RCC 7860 (cell line): ENCODE data around the gene HNRNPAB.
"Not testable (repeated sequence)": the region's sequence is repeated elsewhere in the genome, so short reads cannot be mapped to it uniquely, and the experiment has no call there.

Source experiments
- DNase-seq: peaks from one replicate; pipeline ENCODE4 v3.0.0-alpha.2; 2015; ENCODE audit warnings: low spot score
- FAIRE-seq: peaks from 2 replicates; lab custom pipeline; 2012; peaks lifted over from hg19 to GRCh38; lab: Jason Lieb, UNC

The HNRNPAB gene

GRCh38 chr5:178241688-178242231 lies 37.4 kb downstream of the HNRNPAB start:
- no peak for FAIRE-seq
- no peak for DNase-seq

- no peak for DNase-seq
- no peak for FAIRE-seq
Observed at GRCh38 chr5:178242416-178242815, 38.1 kb downstream of the HNRNPAB start.

GRCh38 chr5:178244576-178244975 lies 40.2 kb downstream of the HNRNPAB start:
- DNase-seq: no peak
- FAIRE-seq: no peak

DNA sequence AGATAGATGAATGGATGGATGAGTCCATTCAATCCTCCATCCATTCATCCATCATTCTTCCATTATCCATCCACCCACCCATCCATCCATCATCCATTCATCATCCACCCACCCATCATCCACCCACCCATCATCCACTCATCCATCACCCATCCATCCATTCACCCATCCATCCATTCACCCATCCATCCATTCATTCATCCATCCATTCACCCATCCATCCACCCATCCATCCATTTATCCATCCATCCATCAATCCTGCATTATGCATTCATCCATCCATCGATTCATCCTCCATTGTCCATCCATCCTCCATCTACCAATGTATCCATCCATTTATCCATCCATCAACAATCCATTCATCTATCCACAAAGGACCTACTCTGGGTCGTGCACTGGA lies 41.1 kb downstream of the HNRNPAB start:
- no peak for FAIRE-seq
- no peak for DNase-seq

DNA sequence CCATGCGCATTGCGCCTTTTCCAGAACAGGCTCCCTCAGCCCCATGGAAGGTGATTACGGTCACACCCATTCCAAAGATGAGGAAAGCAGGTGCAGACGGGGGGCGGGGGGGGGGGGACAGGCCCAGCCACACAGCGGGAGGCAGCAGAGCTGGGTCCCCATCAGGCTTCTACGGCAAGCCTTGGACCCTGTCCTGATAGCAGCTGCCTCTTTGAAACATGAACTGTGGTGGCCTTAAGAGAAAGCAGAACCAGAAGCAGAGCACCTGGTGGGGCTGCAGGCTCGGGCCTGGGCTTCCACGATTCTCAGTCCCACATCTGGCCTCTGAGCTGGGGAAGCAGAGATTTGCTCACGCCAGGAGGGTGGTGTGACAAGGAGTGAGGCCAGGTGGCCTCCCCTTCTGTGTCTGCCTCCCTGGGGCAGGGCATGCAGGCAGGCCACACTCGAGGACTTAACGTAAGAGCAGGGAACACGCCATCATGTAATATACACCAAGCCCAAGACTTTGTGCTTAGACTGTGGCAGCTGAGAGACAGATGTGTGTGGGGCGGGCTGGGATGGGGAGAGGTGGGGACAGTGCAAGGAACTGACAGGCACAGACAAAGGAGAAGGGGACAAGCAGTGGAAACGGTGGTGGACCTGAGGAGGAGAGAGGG lies 42.4 kb downstream of the HNRNPAB start:
- FAIRE-seq: no peak
- DNase-seq: no peak

GRCh38 chr5:178247481-178248456 lies 43.4 kb downstream of the HNRNPAB start:
- no peak for FAIRE-seq
- DNase-seq: no peak

- DNase-seq (no peak), FAIRE-seq (no peak)
Observed at GRCh38 chr5:178248750-178249149, 44.4 kb downstream of the HNRNPAB start.

GRCh38 chr5:178249191-178249989 lies 45.1 kb downstream of the HNRNPAB start:
- DNase-seq (no peak), FAIRE-seq (no peak)

DNA sequence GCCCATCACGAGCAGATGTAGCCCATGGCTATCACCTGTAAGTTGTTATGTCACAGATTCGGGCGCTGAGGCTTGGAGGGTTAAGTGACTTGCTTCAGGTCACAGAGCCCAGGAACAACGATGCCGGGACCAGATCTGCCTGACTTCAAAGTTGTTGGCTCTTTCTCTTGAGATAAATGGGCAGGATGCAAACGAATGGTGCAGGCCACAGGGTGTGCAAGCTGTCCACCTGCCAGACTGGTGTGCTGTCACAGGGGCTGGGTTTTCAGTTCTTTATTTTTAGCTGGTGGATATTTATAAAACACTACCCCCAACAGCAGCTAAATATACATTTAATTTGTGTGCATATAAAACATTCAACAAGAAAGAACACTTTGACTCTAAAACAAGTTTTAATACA lies 45.9 kb downstream of the HNRNPAB start:
- DNase-seq (no peak), FAIRE-seq (no peak)

DNA sequence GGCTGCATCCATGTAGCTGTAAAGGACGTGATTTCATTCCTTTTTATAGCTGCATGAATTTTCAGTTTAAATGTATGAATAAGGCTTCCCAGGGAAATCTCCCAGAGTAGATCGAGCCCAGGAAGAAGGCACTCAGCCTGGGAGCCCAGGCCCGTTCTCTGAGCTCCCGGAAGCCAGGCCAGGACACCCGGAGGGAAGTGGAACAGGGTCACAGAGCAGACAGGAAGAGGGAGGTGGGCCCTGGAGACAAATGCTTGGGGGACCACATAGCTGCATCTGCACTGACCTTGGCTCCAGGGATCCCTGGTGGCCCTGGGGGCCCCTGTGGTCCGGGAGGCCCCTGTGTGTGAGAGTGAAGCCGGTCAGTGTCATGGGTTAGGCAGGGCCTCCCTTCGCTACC lies 47.9 kb downstream of the HNRNPAB start:
- FAIRE-seq (no peak), DNase-seq (no peak)

GRCh38 chr5:178253632-178254031 lies 49.3 kb downstream of the HNRNPAB start:
- not testable (repeated sequence) for FAIRE-seq, DNase-seq

DNA sequence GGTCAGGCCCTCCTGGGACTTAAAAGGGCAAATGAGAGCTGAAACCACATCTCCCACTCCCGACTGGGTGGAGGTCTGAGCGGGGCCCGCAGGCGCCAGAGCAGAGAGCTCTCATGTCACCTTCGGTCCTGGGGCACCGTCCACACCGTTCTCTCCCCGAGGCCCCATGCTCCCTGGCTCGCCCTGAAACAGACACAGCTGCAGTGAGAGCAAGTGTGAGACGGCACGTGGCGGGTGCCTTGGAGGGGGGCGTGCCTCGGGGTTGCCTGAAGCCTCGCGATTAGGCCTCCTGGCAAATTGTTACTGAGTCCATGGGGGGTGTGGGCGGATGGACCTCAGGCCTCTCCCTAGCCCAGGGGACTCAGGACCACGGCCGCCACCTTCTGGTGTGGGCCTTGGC lies 52.4 kb downstream of the HNRNPAB start:
- DNase-seq (no peak), FAIRE-seq (no peak)

- FAIRE-seq: no peak
- no peak for DNase-seq
Observed at GRCh38 chr5:178257650-178258049, 53.3 kb downstream of the HNRNPAB start.

DNA sequence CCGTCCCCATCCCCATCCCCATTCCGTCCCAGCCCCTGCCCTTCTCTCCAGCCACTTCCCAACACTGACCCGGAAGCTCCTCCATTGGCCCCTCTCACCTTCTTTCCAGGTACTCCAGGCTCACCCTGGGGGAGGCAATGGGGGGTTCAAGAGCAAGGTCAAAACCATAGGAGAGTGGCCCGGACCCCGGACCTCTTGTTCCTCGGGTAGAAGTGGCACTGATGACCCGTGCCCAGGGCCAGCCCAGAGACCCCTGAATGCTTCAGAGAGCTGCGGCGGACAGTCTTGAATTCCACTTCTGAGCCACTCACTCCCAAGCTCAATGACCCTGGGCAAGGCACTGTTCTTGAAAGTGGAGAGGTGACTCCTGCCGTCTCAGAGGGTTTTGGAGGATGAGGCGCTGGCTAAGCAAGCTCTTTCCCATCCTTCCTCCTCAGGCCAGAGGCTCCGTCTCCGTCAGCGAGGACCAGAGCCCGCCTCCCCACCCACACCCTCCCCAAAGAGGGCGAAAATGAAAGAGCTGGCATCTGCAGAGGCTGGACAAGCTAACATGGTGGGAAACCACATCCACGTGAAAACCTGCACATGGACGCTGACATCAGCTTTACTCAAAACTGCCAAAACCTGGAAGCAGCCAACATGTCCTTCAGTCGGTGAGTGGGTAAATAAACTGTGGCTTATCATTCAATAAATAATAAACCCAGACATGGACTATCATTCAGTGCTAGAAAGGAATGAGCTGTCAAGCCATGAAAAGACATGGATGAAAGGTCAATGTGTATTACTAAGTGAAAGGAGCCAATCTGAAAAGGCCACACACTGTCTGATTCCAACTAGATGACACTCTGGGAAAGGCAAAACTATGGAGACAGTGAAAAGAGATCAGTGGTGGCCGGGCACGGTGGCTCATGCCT lies 55.5 kb downstream of the HNRNPAB start:
- FAIRE-seq: no peak

More for the DNA sequence above, 55.5 kb downstream of the HNRNPAB start:
- DNase-seq: no peak
